CD4-positive, alpha-beta T cell (primary cell): ENCODE measurements around the gene CEP170. TPM values are rescaled to one million over a fixed set of nuclear protein-coding genes. Genes with fewer than 3 reads are reported as not detected.

ENCODE experiments used
- ATAC-seq: fragments of 200-7000 bp; cut with Tn5 transposase; one replicate; pipeline ENCODE4 v1.10.0; 2022; ENCODE audit warnings: mild to moderate bottlenecking; ENCODE audit not compliant: poor library complexity
- CTCF ChIA-PET: fragments of 350-600 bp; sonication (Branson Sonifier 250); formaldehyde crosslinking; loops from one replicate; lab custom pipeline; 2021; ENCODE audit warnings: antibody characterized with exemption, inconsistent platforms; lab: Charles Lee
- POLR2A ChIA-PET: fragments of 350-600 bp; sonication (Branson Sonifier 250); formaldehyde crosslinking; loops from one replicate; lab custom pipeline; 2021; ENCODE audit warnings: antibody characterized with exemption, inconsistent platforms; lab: Charles Lee
- DNase-seq, 14 experiments: peaks; one replicate each; pipeline ENCODE4 v3.0.0-alpha.2; 2013 to 2020; ENCODE audit warnings: mixed read lengths in 2 of 14
- H3K27ac ChIP-seq, 2 donors: one replicate each; pipeline versions ENCODE4 v1.5.1 to v1.7.0; 2013; ENCODE audit warnings: low read length in 2 of 2, low read depth in 1 of 2, mild to moderate bottlenecking in 1 of 2
- H3K27me3 ChIP-seq, 2 experiments: 1 replicate in 1 of 2; 2 replicates in 1 of 2; pipeline versions ENCODE4 v1.6.1 to v1.7.0; 2013; ENCODE audit warnings: low read length in 2 of 2, control low read depth in 1 of 2, mild to moderate bottlenecking in 1 of 2, moderate library complexity in 1 of 2; ENCODE audit not compliant: insufficient read depth in 2 of 2, control insufficient read depth in 1 of 2
- H3K36me3 ChIP-seq: one replicate; pipeline ENCODE4 v1.6.1; 2013; ENCODE audit warnings: low read length, control low read depth; ENCODE audit not compliant: insufficient read depth
- H3K4me1 ChIP-seq: one replicate; pipeline ENCODE4 v1.6.1; 2013; ENCODE audit warnings: low read length, control low read depth; ENCODE audit not compliant: insufficient read depth
- H3K4me3 ChIP-seq: one replicate; pipeline ENCODE4 v1.5.1; 2013; ENCODE audit warnings: mild to moderate bottlenecking, low read length, moderate library complexity
- H3K9me3 ChIP-seq, 2 experiments: 1 replicate in 1 of 2; 2 replicates in 1 of 2; pipeline versions ENCODE4 v1.6.1 to v1.7.0; 2013; ENCODE audit warnings: low read length in 2 of 2, mild to moderate bottlenecking in 2 of 2, control low read depth in 1 of 2, moderate library complexity in 1 of 2; ENCODE audit not compliant: control insufficient read depth in 1 of 2, insufficient read depth in 1 of 2
- H3K27ac Mint-ChIP-seq: one replicate; pipeline ENCODE4 v1.8.0; 2020; ENCODE audit warnings: mixed read lengths
- H3K27me3 Mint-ChIP-seq: one replicate; pipeline ENCODE4 v1.8.0; 2021; ENCODE audit warnings: mixed read lengths
- H3K36me3 Mint-ChIP-seq: one replicate; pipeline ENCODE4 v1.8.0; 2021; ENCODE audit warnings: low read depth, mixed read lengths
- H3K4me1 Mint-ChIP-seq: one replicate; pipeline ENCODE4 v1.8.0; 2021; ENCODE audit warnings: low read depth, mixed read lengths
- H3K4me3 Mint-ChIP-seq: one replicate; pipeline ENCODE4 v1.8.0; 2020; ENCODE audit warnings: mild to moderate bottlenecking, mixed read lengths
- H3K9me3 Mint-ChIP-seq: one replicate; pipeline ENCODE4 v1.8.0; 2020; ENCODE audit warnings: mixed read lengths
- CTCF ChIP-seq: fragments of 200-600 bp; IDR thresholded peaks from one replicate; pipeline ENCODE4 v1.8.0; 2022; ENCODE audit warnings: antibody characterized with exemption, mild to moderate bottlenecking
- intact Hi-C, 2 experiments: fragments of 100-400 bp; cut with DNase I in 1 of 2; cut with micrococcal nuclease in 1 of 2; formaldehyde crosslinking; loops; one replicate each; pipeline versions ENCODE4 v1.15.1 to v1.9.0; 2023 to 2025; cut with DNase I, micrococcal nuclease
- total RNA-seq, 174 experiments: library from RNA in 2 of 174; stranded (reverse) in 2 of 174; gene quantifications; one replicate each; pipeline ENCODE4 v1.2.3 and lab custom pipeline; 2021 to 2026

CEP170 gene
- total RNA-seq, 2 experiments from 2014 or later = 34.7 to 38.2 TPM

GRCh38 chr1:243287123-243287460, 32.0 kb upstream of the CEP170 start:
- Mint-ChIP-seq H3K9me3 (no peaks in the 10 kb centered on the region), H3K27me3 (no peaks in the 10 kb centered on the region), H3K4me3 (no peak overlapping the region), H3K27ac (peak overlapping the region; percentile 25), H3K4me1 (peaks cover 36% of the 10 kb centered on the region), H3K36me3 (peaks cover 87% of the 10 kb centered on the region)
- H3K4me1 ChIP-seq = no peaks in the 10 kb centered on the region
- peaks cover 25% of the 10 kb centered on the region for H3K36me3 ChIP-seq
- no peak overlapping the region for H3K27ac ChIP-seq
- no peak for TF ChIP-seq CTCF
- DNase-seq (peak in 1 of 14 experiments; percentile 14), ATAC-seq (no peak)
- ChIA-PET CTCF (interaction anchor here (1.1 kb wide), 1 partner anchor 19 kb away, joined by 4 read pairs; no protein-coding TSS in a partner anchor), POLR2A (interaction anchor here (0.6 to 1.9 kb wide), 3 partner anchors 22 to 40 kb away, joined by 3 to 9 read pairs (median 3); partner anchors contain the start of genes CEP170 and SDCCAG8)
- intact Hi-C loops = no loop called here
- no peak overlapping the region for H3K4me3 ChIP-seq
- no peaks in the 10 kb centered on the region for H3K27me3 ChIP-seq
- peaks cover 0 to 4% of the 10 kb centered on the region in 2 experiments for H3K9me3 ChIP-seq

- Histone ChIP-seq H3K4me3 (no peak overlapping the region), H3K4me1 (no peaks in the 10 kb centered on the region), H3K9me3 (peaks cover 0 to 8% of the 10 kb centered on the region in 2 experiments), H3K36me3 (peaks cover 22% of the 10 kb centered on the region), H3K27me3 (no peaks in the 10 kb centered on the region), H3K27ac (no peak overlapping the region)
- POLR2A ChIA-PET = interaction anchor here (0.6 to 1.9 kb wide), 2 partner anchors 22 to 31 kb away, joined by 3 to 9 read pairs; partner anchors contain the start of genes CEP170 and SDCCAG8
- CTCF ChIA-PET = interaction anchor here (1.1 kb wide), 1 partner anchor 19 kb away, joined by 4 read pairs; no protein-coding TSS in a partner anchor
- H3K4me1 Mint-ChIP-seq = peaks cover 36% of the 10 kb centered on the region
- H3K4me3 Mint-ChIP-seq = peak overlapping the region; percentile 67
- no peak for TF ChIP-seq CTCF
- ATAC-seq (peak; percentile 59), DNase-seq (peak in 1 of 14 experiments; percentile 20)
- H3K9me3 Mint-ChIP-seq = no peaks in the 10 kb centered on the region
- H3K27me3 Mint-ChIP-seq = no peaks in the 10 kb centered on the region
- intact Hi-C loops = no loop called here
- H3K27ac Mint-ChIP-seq = peak overlapping the region; percentile 73
- H3K36me3 Mint-ChIP-seq = peaks cover 87% of the 10 kb centered on the region
Observed at GRCh38 chr1:243286409-243287122, 31.5 kb upstream of the CEP170 start.

GRCh38 chr1:243281672-243282071, 26.6 kb upstream of the CEP170 start:
- Histone ChIP-seq H3K4me3 (no peak overlapping the region), H3K9me3 (peaks cover 0 to 8% of the 10 kb centered on the region in 2 experiments), H3K36me3 (peaks cover 25% of the 10 kb centered on the region), H3K27me3 (no peaks in the 10 kb centered on the region), H3K27ac (no peak overlapping the region), H3K4me1 (no peaks in the 10 kb centered on the region)
- TF ChIP-seq CTCF = no peak
- peaks cover under 1% of the 10 kb centered on the region for H3K9me3 Mint-ChIP-seq
- H3K27me3 Mint-ChIP-seq = no peaks in the 10 kb centered on the region
- peaks cover 83% of the 10 kb centered on the region for H3K36me3 Mint-ChIP-seq
- intact Hi-C loops = no loop called here
- H3K4me3 Mint-ChIP-seq = no peak overlapping the region
- DNase-seq (no peak), ATAC-seq (no peak)
- H3K4me1 Mint-ChIP-seq = peaks cover 21% of the 10 kb centered on the region
- CTCF ChIA-PET = no interaction called here
- H3K27ac Mint-ChIP-seq = no peak overlapping the region
- POLR2A ChIA-PET = no interaction called here
